Measurements from ENCODE around the gene NDUFB7.
A peak's percentile ranks its signal among the peaks of the same experiment; 100 is the strongest.

The NDUFB7 gene

GRCh38 chr19:14536926-14537692, 34.8 kb downstream of the NDUFB7 start:
- peak in 1 of 2 experiments; percentile 97 for DNase-seq (ENCODE audit: low read depth in 1 of 2, low spot score in 1 of 2)
- no peak for TF ChIP-seq JUND (IDR thresholded peaks at IDR 0.05; ENCODE audit: low read depth)
- in situ Hi-C loops (cut with HindIII; ENCODE audit: low pct_unique_long_range_greater_than_20kb, low sequenced_read_pairs) = no loop called here

DNA sequence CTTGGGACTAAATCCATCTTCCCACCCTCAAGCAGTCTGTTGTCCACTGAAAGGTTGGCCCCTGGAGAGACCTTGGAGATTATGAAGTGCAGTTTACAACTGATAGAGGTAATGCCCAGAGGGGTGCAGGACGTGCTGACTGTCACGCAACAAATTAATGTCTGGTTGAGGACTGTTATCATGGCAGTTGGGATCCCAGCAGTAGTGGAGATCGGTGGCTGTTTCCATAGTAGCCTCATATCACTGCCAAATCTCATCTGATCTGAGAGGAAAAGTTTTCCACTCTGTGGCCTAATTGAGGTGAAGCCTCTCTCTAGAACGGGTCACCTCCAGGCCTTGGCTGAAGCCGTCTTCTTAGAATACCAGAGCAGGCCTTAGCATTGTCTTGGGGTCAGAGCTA, 38.4 kb downstream of the NDUFB7 start:
- in situ Hi-C loops (cut with HindIII; ENCODE audit: low pct_unique_long_range_greater_than_20kb, low sequenced_read_pairs) = no loop called here
- no peak for TF ChIP-seq JUND (IDR thresholded peaks at IDR 0.05; ENCODE audit: low read depth)
- DNase-seq (ENCODE audit: low read depth in 1 of 2, low spot score in 1 of 2) = no peak

DNA sequence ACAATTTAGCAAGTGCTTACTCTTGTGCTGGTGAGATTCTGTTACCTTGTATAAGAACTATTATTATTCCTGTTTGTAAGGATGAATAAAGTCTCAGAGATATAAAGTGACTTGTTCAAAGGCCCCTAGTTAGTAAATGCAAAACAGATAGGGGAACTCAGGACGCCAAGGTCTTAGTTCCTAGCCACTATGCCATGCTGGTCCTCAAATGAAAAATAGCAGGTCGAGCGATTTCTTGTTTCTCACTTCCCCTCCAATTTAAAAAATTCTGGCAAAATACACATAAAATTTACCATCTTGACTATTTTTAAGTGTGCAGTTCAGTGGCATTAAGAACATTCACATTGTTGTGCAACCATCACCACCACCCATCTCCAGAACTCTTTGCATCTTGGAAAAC, 41.4 kb downstream of the NDUFB7 start:
- no peak for DNase-seq (ENCODE audit: low read depth in 1 of 2, low spot score in 1 of 2)
- TF ChIP-seq JUND (IDR thresholded peaks at IDR 0.05; ENCODE audit: low read depth) = no peak
- in situ Hi-C loops (cut with HindIII; ENCODE audit: low pct_unique_long_range_greater_than_20kb, low sequenced_read_pairs) = no loop called here

DNA sequence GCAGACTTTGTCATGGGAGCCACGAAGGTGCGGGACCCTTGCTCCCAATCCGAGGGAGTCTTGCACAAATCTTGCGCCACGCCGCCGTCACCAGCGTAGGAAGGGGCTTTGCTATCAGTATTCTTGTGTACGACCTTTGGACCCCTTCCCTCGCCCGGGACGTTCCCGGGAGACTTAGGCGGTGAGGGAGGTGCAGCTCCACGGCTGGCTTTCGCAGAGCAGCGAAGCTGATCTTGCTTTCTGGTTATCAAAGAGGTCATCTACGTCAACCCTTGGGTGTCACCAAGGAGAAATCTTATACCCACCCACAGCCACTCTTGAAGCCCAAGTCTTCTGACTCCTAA, 41.9 kb downstream of the NDUFB7 start:
- no peak for TF ChIP-seq JUND (IDR thresholded peaks at IDR 0.05; ENCODE audit: low read depth)
- no peak for DNase-seq (ENCODE audit: low read depth in 1 of 2, low spot score in 1 of 2)
- in situ Hi-C loops (cut with HindIII; ENCODE audit: low pct_unique_long_range_greater_than_20kb, low sequenced_read_pairs) = no loop called here

- DNase-seq (ENCODE audit: low read depth in 1 of 2, low spot score in 1 of 2) = peak; percentile 66 to 99
- in situ Hi-C loops (cut with HindIII; ENCODE audit: low pct_unique_long_range_greater_than_20kb, low sequenced_read_pairs) = no loop called here
- TF ChIP-seq JUND (IDR thresholded peaks at IDR 0.05; ENCODE audit: low read depth) = no peak
Measured at GRCh38 chr19:14529254-14530004, 42.4 kb downstream of the NDUFB7 start, which contains the start of gene TECR. TECR (plus strand) TSS chr19:14529594; CDS start chr19:14529697, 103 bp downstream.

DNA sequence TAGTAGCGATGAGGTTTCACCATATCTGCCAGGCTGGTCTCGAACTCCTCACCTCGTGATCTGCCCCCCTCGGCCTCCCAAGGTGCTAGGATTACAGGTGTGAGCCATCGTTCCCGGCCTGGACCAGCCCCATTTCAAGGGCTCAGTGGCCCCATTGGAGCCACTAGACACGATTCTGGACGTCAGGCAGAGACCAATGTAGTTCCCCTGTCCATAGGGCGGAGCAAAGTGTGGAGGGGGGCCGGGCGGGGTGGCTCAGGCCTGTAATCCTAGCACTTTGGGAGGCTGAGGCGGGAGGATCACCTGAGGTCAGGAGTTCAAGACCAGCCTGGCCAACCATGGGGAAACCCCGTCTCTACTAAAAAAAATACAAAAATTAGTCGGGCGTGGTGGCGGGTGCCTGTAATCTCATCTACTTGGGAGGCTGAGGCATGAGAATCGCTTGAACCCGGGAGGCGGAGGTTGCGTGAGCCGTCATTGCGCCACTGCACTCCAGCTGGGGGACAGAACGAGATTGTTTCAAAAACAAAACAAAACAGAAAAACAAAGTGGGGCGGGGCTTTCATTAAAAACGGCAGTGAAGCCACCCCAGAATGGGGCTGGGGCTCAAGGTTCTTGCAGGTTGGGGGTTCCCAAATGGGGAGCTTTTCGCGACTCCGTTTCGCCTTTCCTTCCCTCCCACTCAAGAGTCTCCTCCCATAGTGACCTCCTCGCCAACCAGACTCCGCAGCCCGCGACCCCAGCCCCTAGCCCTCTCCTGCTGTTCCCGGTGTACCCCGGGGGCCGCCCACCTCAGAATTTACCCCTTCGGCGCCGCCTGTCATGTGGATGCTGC, 43.2 kb downstream of the NDUFB7 start:
- no peak for TF ChIP-seq JUND (IDR thresholded peaks at IDR 0.05; ENCODE audit: low read depth)
- in situ Hi-C loops (cut with HindIII; ENCODE audit: low pct_unique_long_range_greater_than_20kb, low sequenced_read_pairs) = no loop called here
- no peak for DNase-seq (ENCODE audit: low read depth in 1 of 2, low spot score in 1 of 2)

DNA sequence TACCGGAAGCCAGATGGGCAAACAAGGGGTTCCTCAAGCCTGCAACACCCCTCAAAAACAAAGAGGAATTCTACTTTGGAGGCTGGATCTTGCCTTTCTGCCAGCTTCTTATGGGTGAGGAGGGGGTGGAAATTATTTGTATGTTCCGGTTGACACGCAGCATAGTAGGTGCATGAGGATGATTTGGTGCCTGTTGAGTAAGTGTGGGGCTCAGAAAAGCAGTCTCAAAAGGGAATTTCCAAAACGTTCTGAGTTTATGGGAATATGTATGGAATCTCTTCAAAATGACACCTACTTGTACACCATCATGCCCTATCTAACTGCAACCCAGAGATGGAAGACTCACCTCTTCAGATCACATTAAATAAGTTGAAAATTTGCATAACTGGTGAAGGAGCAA, 45.4 kb downstream of the NDUFB7 start:
- in situ Hi-C loops (cut with HindIII; ENCODE audit: low pct_unique_long_range_greater_than_20kb, low sequenced_read_pairs) = no loop called here
- TF ChIP-seq JUND (IDR thresholded peaks at IDR 0.05; ENCODE audit: low read depth) = no peak
- no peak for DNase-seq (ENCODE audit: low read depth in 1 of 2, low spot score in 1 of 2)

DNA sequence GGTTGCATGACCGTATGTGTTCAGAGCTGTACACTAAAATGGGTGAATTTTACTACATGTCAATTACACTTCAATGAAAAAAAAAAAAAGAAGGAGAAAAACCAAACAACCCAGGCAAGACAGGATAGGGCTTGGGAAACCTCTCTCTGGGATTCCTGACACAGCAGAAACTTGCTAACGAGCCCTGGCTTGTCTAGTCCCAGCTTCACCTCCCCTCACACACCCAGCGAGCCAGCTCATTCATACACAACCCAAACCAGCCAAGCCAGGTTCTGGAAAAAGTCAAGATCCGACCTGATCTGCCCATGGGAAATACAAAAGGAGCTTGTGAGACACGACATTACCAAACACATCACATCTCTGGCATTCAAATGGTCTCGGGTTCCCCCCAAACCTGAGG, 46.1 kb downstream of the NDUFB7 start:
- TF ChIP-seq JUND (IDR thresholded peaks at IDR 0.05; ENCODE audit: low read depth) = no peak
- peak in 1 of 2 experiments; percentile 60 for DNase-seq (ENCODE audit: low read depth in 1 of 2, low spot score in 1 of 2)
- in situ Hi-C loops (cut with HindIII; ENCODE audit: low pct_unique_long_range_greater_than_20kb, low sequenced_read_pairs) = no loop called here

GRCh38 chr19:14520543-14520942, 51.3 kb downstream of the NDUFB7 start:
- in situ Hi-C loops (cut with HindIII; ENCODE audit: low pct_unique_long_range_greater_than_20kb, low sequenced_read_pairs) = no loop called here
- DNase-seq (ENCODE audit: low read depth in 1 of 2, low spot score in 1 of 2) = no peak
- TF ChIP-seq JUND (IDR thresholded peaks at IDR 0.05; ENCODE audit: low read depth) = no peak

GRCh38 chr19:14519860-14520407, 51.9 kb downstream of the NDUFB7 start:
- no peak for DNase-seq (ENCODE audit: low read depth in 1 of 2, low spot score in 1 of 2)
- TF ChIP-seq JUND (IDR thresholded peaks at IDR 0.05; ENCODE audit: low read depth) = no peak
- in situ Hi-C loops (cut with HindIII; ENCODE audit: low pct_unique_long_range_greater_than_20kb, low sequenced_read_pairs) = no loop called here

GRCh38 chr19:14519245-14519859, 52.5 kb downstream of the NDUFB7 start:
- in situ Hi-C loops (cut with HindIII; ENCODE audit: low pct_unique_long_range_greater_than_20kb, low sequenced_read_pairs) = no loop called here
- no peak for TF ChIP-seq JUND (IDR thresholded peaks at IDR 0.05; ENCODE audit: low read depth)
- DNase-seq (ENCODE audit: low read depth in 1 of 2, low spot score in 1 of 2) = no peak

Data from T47D (cell line).